Measurements from ENCODE around the gene SCN4A.

DNA sequence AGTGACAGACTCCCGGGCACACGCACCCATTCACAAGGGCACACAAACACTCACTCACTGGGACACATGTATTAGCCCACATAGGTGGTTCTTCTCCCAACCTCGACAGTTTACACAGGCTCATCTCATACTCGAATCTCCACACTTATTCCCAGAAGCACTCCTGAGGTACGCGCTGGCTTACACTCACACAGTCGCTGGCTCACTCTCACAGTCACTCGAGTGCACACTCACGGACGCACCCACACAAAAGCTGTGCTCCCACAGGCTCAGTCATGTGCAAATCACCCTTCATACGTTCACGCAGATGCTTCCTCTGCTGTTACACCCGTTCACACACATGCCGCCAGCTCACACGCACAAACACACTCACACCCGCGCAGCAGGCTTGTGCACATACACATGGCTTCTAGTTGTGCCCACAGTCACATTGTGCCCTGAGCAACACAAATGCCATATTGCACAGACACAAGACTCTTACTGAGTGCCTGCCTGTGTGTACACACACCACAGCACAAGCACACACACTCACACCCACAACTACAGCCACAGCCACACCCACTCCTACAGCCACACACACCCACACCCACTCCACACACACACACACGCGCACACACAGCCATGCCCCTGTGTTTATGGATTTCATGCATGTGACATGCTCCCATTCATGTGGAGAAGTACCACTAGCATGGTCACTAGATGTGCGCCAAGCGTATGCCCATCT is 17.1 kb upstream of the SCN4A start:
- TF ChIP-seq POLR2AphosphoS5 (IDR thresholded peaks at IDR 0.05; ENCODE audit: low read depth, low read length): no peak
- TF ChIP-seq, protein P1, sequence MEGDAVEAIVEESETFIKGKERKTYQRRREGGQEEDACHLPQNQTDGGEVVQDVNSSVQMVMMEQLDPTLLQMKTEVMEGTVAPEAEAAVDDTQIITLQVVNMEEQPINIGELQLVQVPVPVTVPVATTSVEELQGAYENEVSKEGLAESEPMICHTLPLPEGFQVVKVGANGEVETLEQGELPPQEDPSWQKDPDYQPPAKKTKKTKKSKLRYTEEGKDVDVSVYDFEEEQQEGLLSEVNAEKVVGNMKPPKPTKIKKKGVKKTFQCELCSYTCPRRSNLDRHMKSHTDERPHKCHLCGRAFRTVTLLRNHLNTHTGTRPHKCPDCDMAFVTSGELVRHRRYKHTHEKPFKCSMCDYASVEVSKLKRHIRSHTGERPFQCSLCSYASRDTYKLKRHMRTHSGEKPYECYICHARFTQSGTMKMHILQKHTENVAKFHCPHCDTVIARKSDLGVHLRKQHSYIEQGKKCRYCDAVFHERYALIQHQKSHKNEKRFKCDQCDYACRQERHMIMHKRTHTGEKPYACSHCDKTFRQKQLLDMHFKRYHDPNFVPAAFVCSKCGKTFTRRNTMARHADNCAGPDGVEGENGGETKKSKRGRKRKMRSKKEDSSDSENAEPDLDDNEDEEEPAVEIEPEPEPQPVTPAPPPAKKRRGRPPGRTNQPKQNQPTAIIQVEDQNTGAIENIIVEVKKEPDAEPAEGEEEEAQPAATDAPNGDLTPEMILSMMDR (IDR thresholded peaks at IDR 0.05): no peak
- TF ChIP-seq, protein P2, sequence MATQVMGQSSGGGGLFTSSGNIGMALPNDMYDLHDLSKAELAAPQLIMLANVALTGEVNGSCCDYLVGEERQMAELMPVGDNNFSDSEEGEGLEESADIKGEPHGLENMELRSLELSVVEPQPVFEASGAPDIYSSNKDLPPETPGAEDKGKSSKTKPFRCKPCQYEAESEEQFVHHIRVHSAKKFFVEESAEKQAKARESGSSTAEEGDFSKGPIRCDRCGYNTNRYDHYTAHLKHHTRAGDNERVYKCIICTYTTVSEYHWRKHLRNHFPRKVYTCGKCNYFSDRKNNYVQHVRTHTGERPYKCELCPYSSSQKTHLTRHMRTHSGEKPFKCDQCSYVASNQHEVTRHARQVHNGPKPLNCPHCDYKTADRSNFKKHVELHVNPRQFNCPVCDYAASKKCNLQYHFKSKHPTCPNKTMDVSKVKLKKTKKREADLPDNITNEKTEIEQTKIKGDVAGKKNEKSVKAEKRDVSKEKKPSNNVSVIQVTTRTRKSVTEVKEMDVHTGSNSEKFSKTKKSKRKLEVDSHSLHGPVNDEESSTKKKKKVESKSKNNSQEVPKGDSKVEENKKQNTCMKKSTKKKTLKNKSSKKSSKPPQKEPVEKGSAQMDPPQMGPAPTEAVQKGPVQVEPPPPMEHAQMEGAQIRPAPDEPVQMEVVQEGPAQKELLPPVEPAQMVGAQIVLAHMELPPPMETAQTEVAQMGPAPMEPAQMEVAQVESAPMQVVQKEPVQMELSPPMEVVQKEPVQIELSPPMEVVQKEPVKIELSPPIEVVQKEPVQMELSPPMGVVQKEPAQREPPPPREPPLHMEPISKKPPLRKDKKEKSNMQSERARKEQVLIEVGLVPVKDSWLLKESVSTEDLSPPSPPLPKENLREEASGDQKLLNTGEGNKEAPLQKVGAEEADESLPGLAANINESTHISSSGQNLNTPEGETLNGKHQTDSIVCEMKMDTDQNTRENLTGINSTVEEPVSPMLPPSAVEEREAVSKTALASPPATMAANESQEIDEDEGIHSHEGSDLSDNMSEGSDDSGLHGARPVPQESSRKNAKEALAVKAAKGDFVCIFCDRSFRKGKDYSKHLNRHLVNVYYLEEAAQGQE (IDR thresholded peaks at IDR 0.05; ENCODE audit: insufficient read depth in 1 of 2, low read depth in 2 of 2, low read length in 1 of 2): no peak
